Stimulated activated CD8-positive, alpha-beta memory T cell treated with anti-CD3 and anti-CD28 coated beads, Interleukin-4, amount 100 ng/mL, for 1 hour (primary cell): ENCODE measurements around the gene COX17.

Experiments
- DNase-seq, 2 donors: peaks; one replicate each; pipeline ENCODE4 v3.0.0-alpha.2; 2020; ENCODE audit warnings: low read depth in 2 of 2, low spot score in 1 of 2

The COX17 gene

DNA sequence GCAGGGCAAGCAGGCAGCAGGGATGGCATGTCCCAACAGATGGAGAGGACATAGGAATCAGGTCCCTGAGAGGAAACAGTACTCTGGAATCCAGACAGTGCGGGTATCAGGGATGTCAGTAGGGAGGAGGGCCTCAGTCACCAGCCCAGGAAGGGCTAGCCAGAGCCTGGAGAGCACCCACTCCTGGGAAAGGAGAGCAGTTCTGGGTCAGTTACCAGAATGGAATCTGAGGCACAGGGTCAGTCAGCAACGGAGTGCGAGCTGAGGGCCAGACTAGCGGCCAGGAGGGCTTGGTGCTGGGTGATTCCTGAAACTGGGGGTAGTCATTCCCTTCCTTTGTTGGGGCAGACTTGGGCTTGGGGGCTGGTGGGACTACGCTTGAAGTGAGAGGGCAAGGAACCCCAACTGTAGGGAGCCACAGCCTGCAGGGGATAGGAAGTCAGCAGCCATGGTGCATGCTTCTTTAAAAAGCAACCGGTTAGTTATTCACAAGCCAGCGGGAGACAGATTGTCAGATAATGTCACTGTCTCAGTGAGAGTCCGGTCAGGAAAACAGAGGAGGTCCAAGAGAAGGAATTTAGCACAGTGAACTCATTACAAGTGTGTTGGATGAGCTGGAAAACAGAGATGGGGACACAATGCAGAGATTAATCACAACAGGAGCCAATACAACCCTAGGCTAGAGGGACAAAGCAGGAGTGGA is 51.6 kb downstream of the COX17 start:
- no peak for DNase-seq

DNA sequence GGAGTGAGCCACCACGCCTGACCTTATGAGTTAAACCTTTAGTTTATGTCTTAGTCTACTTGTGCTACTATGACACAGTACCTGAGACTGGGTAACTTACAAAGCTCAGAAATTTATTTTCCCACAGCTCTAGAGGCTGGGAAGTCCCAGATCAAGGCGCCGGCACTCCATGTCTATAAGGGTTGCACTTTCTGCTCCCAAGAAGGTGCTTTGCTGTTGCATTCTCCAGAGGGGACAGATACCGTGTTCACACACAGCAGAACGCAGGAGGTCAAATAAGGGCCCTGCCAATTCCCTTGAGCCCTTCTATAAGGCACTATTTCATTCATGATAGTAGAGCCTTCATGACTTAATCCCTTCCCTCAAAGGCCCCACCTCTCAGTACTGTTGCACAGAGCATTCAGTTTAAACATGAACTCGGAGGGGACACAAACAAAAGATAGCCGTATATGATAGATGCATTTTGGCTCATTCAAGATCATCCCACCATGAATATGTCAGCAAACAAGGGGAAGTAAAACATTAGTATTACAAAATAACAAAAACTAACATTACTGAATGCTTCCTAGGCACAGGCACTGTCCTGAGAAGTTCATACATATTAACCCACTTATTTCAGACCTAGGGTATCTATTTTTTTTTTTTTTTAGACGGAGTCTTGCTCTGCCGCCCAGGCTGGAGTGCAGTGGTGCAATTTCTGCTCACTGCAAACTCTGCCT is 53.0 kb downstream of the COX17 start:
- no peak for DNase-seq

- DNase-seq: no peak
These were observed 56.3 kb downstream of the COX17 start for GRCh38 chr3:119620899-119621298.
